GM12801 (cell line): ENCODE data around the gene FAM118B.

Source experiments
- CTCF ChIP-seq: IDR thresholded peaks from one replicate; pipeline ENCODE4 v1.5.1; 2011; ENCODE audit warnings: control low read depth; ENCODE audit not compliant: insufficient read length; ENCODE audit errors: extremely low read depth

FAM118B gene

DNA sequence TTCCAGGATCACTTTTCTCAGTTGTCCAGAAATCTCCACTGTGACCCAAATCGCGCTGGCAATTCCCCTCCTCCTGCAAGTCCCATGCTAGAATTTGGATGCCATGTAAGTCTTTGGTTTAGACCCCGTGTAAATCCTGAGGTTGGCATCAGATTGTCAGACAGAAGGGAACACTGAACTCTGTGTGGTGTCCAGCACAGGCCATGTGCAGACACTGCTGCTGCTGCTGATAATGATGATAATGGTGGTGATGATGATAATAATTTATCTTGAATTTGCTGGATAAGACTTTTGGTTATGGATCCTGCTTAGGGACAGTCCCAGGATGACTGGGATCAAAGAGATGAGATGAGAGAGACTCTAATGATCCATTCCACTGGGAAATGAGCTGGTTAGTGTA is 45.2 kb upstream of the FAM118B start:
- no peak for TF ChIP-seq CTCF

DNA sequence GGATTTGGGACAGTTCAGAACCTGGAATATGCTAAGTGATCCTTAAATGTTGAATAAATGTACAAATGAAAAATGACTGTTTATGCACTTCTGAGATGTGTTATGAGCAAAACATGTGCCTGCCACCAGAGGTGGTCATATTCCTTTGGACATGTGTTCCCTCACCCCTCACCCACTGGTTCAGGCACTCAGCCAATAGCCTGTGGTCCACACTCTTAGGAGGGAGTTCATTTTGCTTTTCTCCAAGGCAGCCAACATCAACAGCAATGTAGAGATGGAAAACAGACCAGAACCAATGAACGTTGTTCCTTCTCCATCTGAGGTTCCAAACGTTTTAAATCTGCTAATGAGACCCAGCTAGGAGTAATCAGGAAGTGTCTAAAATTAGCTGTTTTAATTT is 44.1 kb upstream of the FAM118B start:
- TF ChIP-seq CTCF: no peak

GRCh38 chr11:126169291-126169690 is 42.3 kb upstream of the FAM118B start:
- no peak for TF ChIP-seq CTCF

DNA sequence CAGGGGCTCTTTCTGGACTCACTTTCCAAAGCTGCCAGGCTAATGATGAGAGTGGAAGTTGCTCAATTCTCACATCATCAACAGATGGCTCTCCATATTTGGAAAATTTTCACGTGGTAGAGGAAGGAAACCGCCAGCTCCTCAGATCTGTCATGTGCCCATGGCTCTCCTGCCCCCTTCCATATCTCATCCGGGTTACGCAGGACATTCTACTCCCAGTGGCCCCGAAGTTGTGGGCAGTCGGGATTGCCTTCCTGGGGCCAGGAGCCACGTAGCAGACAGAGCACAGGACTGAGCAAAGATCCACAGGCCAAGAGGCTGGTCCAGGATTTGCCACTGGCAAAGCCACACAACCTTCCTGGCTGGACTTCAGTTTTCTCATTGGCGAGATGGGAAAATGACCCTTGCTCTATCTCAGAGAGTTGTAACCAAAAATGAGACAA is 39.0 kb upstream of the FAM118B start:
- no peak for TF ChIP-seq CTCF

GRCh38 chr11:126173257-126173656 is 38.3 kb upstream of the FAM118B start:
- TF ChIP-seq CTCF: no peak

DNA sequence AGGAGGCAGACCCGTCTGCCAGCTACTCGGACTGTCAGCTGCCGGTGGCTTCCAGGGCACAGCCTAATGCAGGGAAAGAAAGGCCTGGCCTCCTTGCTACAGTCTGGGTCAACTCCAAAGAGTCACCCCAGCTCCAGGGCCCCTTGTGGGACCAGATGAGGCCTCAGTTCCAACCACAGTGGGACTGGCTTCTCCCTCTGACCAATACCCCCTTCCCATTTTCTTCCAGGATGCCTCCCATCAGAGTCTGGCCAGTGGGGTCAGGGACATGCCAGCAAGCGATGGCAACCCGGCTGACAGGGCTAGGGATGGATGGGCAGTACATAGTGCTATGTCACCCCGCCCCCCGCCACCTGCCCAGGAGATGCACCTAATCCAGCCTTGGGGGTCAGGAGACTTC is 36.8 kb upstream of the FAM118B start:
- no peak for TF ChIP-seq CTCF

DNA sequence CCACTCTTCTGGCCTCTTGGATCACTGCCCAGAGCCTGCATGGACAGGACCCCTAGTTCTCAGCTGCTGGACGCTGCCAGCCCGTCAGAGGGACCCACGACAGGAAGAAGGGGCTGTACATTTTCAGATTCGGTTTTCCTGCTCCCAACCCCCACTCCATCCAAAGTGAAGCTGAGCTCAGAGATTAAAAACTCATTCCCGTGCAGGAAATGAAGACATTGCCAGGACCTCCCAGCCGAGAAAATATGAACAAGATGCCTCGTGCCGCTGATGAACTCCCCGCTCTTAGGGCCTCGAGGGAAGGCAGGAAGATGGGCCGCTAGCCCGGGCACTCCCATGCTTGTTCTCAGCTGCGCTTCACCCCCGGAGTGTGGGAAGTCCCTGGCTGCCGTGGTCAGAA is 36.2 kb upstream of the FAM118B start:
- no peak for TF ChIP-seq CTCF
